ENCODE measurements around the gene GLRA1. TPM values are rescaled to one million over a fixed set of nuclear protein-coding genes. Genes with fewer than 3 reads are reported as not detected.

GLRA1 gene
- total RNA-seq, 1 donor from 2014 or later, result not detected

- no peaks in the 10 kb centered on the region for H3K9me3 ChIP-seq
- DNase-seq (no peak), ATAC-seq (no peak)
- TF ChIP-seq CTCF (IDR thresholded peaks at IDR 0.05), result no peak
- no peak overlapping the region for H3K4me3 ChIP-seq
- no peak overlapping the region for H3K27ac ChIP-seq
- H3K36me3 ChIP-seq, result peaks cover 3% of the 10 kb centered on the region
- H3K4me1 ChIP-seq, result no peaks in the 10 kb centered on the region
- intact Hi-C loops (cut with DNase I), result no loop called here
- no peaks in the 10 kb centered on the region for H3K27me3 ChIP-seq
Measured at GRCh38 chr5:151820271-151820670, 104.4 kb downstream of the GLRA1 start.

DNA sequence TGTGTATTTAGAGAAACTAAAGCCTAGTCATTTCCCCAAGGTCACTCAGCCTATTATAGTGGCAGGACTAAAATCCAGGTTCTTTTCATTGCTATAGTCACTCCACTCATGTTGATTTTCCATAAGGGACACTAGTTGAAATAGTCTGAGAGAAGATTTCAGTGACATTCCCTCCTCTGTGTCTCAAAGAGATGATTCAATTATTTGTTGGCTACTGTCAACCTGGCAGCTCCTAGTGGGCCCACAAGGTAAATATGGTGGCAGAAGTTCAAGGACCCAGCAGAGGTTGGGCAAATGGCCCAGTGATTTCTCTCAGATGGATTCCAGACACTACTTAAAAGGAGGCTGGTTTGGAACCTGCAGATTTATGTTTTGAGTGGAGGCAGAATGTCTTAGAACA is 104.8 kb downstream of the GLRA1 start:
- H3K27me3 ChIP-seq, result no peaks in the 10 kb centered on the region
- intact Hi-C loops (cut with DNase I), result no loop called here
- H3K4me1 ChIP-seq, result no peaks in the 10 kb centered on the region
- no peak for ATAC-seq
- no peak for DNase-seq
- no peak overlapping the region for H3K27ac ChIP-seq
- no peaks in the 10 kb centered on the region for H3K9me3 ChIP-seq
- peaks cover 3% of the 10 kb centered on the region for H3K36me3 ChIP-seq
- TF ChIP-seq CTCF (IDR thresholded peaks at IDR 0.05), result no peak
- H3K4me3 ChIP-seq, result no peak overlapping the region

DNA sequence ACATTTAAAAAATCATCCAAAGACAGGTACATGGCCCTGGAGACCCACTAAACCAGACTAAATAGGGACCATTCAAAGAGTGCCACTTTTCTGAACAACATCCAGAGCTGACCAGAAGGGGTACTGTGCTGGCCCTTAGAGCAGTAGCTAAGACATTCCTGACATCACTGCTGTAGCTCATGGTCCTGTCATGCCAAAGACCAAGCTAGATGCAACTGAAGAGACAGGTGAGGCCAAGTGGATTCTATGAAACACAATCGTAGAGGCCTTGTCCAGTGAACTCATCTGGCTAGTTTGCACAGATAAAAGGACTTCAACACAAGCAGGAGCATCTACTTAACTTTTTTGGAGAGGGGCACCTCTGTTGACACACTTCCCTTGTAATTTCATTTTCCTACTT is 109.6 kb downstream of the GLRA1 start:
- no peak overlapping the region for H3K4me3 ChIP-seq
- no peak overlapping the region for H3K27ac ChIP-seq
- no peaks in the 10 kb centered on the region for H3K27me3 ChIP-seq
- intact Hi-C loops (cut with DNase I), result no loop called here
- no peaks in the 10 kb centered on the region for H3K4me1 ChIP-seq
- no peaks in the 10 kb centered on the region for H3K9me3 ChIP-seq
- ATAC-seq (no peak), DNase-seq (no peak)
- H3K36me3 ChIP-seq, result peaks cover 24% of the 10 kb centered on the region
- no peak for TF ChIP-seq CTCF (IDR thresholded peaks at IDR 0.05)

DNA sequence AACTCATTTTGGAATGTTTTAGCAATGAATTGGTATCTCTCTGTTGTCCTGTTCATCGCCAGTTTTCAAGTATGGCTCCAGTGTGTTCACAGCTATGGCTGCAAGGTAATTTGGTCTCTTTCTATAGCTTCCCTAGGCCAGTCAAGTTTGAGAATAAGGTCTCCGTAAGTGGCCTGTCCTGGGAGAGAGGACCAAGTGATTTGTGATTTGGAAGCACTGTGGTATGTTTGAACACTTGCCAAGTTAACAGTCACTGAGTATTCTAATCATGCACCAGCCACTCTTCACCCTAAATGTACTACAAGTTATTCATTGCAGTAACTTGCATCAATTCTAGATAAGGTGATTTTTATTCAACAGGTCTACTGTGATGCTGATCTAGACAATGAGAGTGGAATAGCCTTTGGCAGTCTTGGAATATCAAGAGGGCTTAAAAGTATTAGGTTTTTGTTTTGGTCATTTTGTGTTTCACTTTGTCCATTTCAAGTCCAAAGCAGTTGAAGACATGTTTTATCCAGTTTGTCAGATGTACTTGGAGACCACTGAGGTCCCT is 111.8 kb downstream of the GLRA1 start:
- no peak for DNase-seq
- no peaks in the 10 kb centered on the region for H3K9me3 ChIP-seq
- H3K27ac ChIP-seq, result no peak overlapping the region

GRCh38 chr5:151811593-151812321 is 112.9 kb downstream of the GLRA1 start:
- H3K27ac ChIP-seq, result no peak overlapping the region

More for the DNA sequence above, 111.8 kb downstream of the GLRA1 start:
- no peak for ATAC-seq
- H3K27me3 ChIP-seq, result no peaks in the 10 kb centered on the region
- H3K36me3 ChIP-seq, result peaks cover 29% of the 10 kb centered on the region
- no peak overlapping the region for H3K4me3 ChIP-seq
- peaks cover 9% of the 10 kb centered on the region for H3K4me1 ChIP-seq
- intact Hi-C loops (cut with DNase I), result no loop called here
- TF ChIP-seq CTCF (IDR thresholded peaks at IDR 0.05), result no peak

More at GRCh38 chr5:151811593-151812321, 112.9 kb downstream of the GLRA1 start:
- DNase-seq (no peak), ATAC-seq (no peak)
- Histone ChIP-seq H3K4me1 (peaks cover 13% of the 10 kb centered on the region), H3K4me3 (no peak overlapping the region), H3K9me3 (no peaks in the 10 kb centered on the region), H3K27me3 (no peaks in the 10 kb centered on the region), H3K36me3 (peaks cover 26% of the 10 kb centered on the region)
- intact Hi-C loops (cut with DNase I), result no loop called here
- no peak for TF ChIP-seq CTCF (IDR thresholded peaks at IDR 0.05)
